C4-2B (cell line): Measurements from ENCODE around the gene TSEN15.

ENCODE experiments used
- ZFX ChIP-seq: fragments of 450-650 bp; IDR thresholded peaks from 2 replicates; pipeline ENCODE4 v1.6.1; 2017
- TF ChIP-seq, protein P1 (sequence below): fragments of 450-650 bp; conservative IDR thresholded peaks from 2 replicates; pipeline ENCODE4 v1.5.1; 2017; ENCODE audit warnings: mild to moderate bottlenecking

GRCh38 chr1:184012187-184012586, 39.3 kb upstream of the TSEN15 start:
- TF ChIP-seq, protein P1, sequence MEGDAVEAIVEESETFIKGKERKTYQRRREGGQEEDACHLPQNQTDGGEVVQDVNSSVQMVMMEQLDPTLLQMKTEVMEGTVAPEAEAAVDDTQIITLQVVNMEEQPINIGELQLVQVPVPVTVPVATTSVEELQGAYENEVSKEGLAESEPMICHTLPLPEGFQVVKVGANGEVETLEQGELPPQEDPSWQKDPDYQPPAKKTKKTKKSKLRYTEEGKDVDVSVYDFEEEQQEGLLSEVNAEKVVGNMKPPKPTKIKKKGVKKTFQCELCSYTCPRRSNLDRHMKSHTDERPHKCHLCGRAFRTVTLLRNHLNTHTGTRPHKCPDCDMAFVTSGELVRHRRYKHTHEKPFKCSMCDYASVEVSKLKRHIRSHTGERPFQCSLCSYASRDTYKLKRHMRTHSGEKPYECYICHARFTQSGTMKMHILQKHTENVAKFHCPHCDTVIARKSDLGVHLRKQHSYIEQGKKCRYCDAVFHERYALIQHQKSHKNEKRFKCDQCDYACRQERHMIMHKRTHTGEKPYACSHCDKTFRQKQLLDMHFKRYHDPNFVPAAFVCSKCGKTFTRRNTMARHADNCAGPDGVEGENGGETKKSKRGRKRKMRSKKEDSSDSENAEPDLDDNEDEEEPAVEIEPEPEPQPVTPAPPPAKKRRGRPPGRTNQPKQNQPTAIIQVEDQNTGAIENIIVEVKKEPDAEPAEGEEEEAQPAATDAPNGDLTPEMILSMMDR = no peak
- TF ChIP-seq ZFX = no peak
